ENCODE data around the gene CYP4F12.

CYP4F12 gene

DNA sequence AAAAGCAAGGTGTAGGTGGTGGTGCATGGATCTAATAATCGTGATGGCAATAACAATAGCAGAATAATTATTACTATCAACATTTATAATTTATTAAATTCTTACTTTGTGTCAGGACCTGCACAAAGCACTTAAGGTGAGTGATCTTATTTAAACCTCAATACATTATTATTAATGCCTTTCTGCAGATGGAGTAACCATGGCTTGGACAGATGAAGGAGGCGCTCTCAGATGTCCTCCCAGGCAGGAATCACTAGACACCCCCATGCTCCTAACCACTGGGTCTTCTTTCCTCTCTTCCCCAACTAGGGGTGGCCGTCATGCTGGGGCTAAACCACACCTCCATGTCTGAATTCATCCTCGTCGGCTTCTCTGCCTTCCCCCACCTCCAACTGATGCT, 54.8 kb downstream of the CYP4F12 start, which contains the start of gene OR10H2:
OR10H2 (plus strand) TSS at position 301 of the 400 bp plus-strand sequence; CDS start at position 321, 20 bp downstream.
- TF ChIP-seq POLR2AphosphoS5 (IDR thresholded peaks at IDR 0.05; ENCODE audit: low read depth) (no peak), REST (IDR thresholded peaks at IDR 0.05; ENCODE audit: insufficient replicate concordance, low read depth) (no peak), GABPA (IDR thresholded peaks at IDR 0.05; ENCODE audit: low read depth) (no peak), SPI1 (IDR thresholded peaks at IDR 0.05; ENCODE audit: borderline replicate concordance, low read depth) (no peak)
- TF ChIP-seq, protein P1, sequence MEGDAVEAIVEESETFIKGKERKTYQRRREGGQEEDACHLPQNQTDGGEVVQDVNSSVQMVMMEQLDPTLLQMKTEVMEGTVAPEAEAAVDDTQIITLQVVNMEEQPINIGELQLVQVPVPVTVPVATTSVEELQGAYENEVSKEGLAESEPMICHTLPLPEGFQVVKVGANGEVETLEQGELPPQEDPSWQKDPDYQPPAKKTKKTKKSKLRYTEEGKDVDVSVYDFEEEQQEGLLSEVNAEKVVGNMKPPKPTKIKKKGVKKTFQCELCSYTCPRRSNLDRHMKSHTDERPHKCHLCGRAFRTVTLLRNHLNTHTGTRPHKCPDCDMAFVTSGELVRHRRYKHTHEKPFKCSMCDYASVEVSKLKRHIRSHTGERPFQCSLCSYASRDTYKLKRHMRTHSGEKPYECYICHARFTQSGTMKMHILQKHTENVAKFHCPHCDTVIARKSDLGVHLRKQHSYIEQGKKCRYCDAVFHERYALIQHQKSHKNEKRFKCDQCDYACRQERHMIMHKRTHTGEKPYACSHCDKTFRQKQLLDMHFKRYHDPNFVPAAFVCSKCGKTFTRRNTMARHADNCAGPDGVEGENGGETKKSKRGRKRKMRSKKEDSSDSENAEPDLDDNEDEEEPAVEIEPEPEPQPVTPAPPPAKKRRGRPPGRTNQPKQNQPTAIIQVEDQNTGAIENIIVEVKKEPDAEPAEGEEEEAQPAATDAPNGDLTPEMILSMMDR (IDR thresholded peaks at IDR 0.05; ENCODE audit: insufficient read depth, low read length), result no peak
- Histone ChIP-seq H3K4me3 (replicated peaks; ENCODE audit: insufficient read depth, low read length) (no peak within 1 kb of the TSS), H3K27me3 (ENCODE audit: insufficient read depth, poor library complexity, severe bottlenecking) (peaks cover 4% of the 10 kb centered on the region), H3K27ac (replicated peaks) (no peak within 1 kb of the TSS)
- DNase-seq (ENCODE audit: low read depth in 1 of 2, low spot score in 1 of 2), result no peak

GRCh38 chr19:15730538-15730937, 57.7 kb downstream of the CYP4F12 start:
- no peaks in the 10 kb centered on the region for H3K27me3 ChIP-seq (ENCODE audit: insufficient read depth, poor library complexity, severe bottlenecking)
- TF ChIP-seq REST (IDR thresholded peaks at IDR 0.05; ENCODE audit: insufficient replicate concordance, low read depth) (no peak), GABPA (IDR thresholded peaks at IDR 0.05; ENCODE audit: low read depth) (no peak), SPI1 (IDR thresholded peaks at IDR 0.05; ENCODE audit: borderline replicate concordance, low read depth) (no peak), POLR2AphosphoS5 (IDR thresholded peaks at IDR 0.05; ENCODE audit: low read depth) (no peak)
- TF ChIP-seq, protein P1 (IDR thresholded peaks at IDR 0.05; ENCODE audit: insufficient read depth, low read length), result no peak
- H3K4me3 ChIP-seq (replicated peaks; ENCODE audit: insufficient read depth, low read length), result no peak overlapping the region
- DNase-seq (ENCODE audit: low read depth in 1 of 2, low spot score in 1 of 2), result no peak
- H3K27ac ChIP-seq (replicated peaks), result no peak overlapping the region

DNA sequence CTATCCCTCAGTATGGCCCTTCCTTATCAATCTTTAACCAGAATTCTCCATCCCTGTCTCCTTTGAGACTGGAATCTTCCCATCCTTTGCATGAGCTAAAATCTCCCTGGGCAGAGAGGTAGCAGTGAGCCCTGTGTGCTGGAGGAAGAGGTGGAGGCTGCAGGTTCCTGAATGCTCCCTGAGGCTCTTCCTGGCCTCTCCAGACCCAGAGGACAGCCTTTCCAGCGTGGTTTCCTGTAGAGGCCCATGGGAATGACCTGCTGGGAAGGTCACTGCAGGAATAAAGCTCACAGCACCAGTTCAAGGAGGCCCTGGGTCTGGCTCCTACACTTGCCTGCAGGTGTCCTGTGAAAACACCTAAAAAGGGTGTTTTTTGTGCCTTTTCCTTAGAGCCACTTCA, 59.5 kb downstream of the CYP4F12 start:
- Histone ChIP-seq H3K27me3 (ENCODE audit: insufficient read depth, poor library complexity, severe bottlenecking) (no peaks in the 10 kb centered on the region), H3K4me3 (replicated peaks; ENCODE audit: insufficient read depth, low read length) (no peak overlapping the region), H3K27ac (replicated peaks) (no peak overlapping the region)
- TF ChIP-seq GABPA (IDR thresholded peaks at IDR 0.05; ENCODE audit: low read depth), result no peak
- DNase-seq (ENCODE audit: low read depth in 1 of 2, low spot score in 1 of 2), result no peak

GRCh38 chr19:15733895-15734294, 61.0 kb downstream of the CYP4F12 start:
- H3K27ac ChIP-seq (replicated peaks), result no peak overlapping the region
- DNase-seq (ENCODE audit: low read depth in 1 of 2, low spot score in 1 of 2), result no peak
- TF ChIP-seq SPI1 (IDR thresholded peaks at IDR 0.05; ENCODE audit: borderline replicate concordance, low read depth) (no peak), REST (IDR thresholded peaks at IDR 0.05; ENCODE audit: insufficient replicate concordance, low read depth) (no peak), GABPA (IDR thresholded peaks at IDR 0.05; ENCODE audit: low read depth) (no peak), POLR2AphosphoS5 (IDR thresholded peaks at IDR 0.05; ENCODE audit: low read depth) (no peak)
- TF ChIP-seq, protein P1 (IDR thresholded peaks at IDR 0.05; ENCODE audit: insufficient read depth, low read length), result no peak

More at GRCh38 chr19:15733895-15734294, 61.0 kb downstream of the CYP4F12 start:
- H3K4me3 ChIP-seq (replicated peaks; ENCODE audit: insufficient read depth, low read length), result no peak overlapping the region
- H3K27me3 ChIP-seq (ENCODE audit: insufficient read depth, poor library complexity, severe bottlenecking), result peaks cover 3% of the 10 kb centered on the region
